Calu3 (cell line): ENCODE data around the gene BAAT. TPM values are rescaled to one million over a fixed set of nuclear protein-coding genes. Genes with fewer than 3 reads are reported as not detected.
A peak's percentile ranks its signal among the peaks of the same experiment; 100 is the strongest.

Experiments
- BruUV-seq: library from RNA; stranded (reverse); fragments of 400-500 nt; replicated peaks from 2 replicates; lab custom pipeline; 2021; lab: Mats Ljungman, UMichigan
- CTCF ChIA-PET: fragments of 300-600 bp; sonication (Branson Sonifier 250); formaldehyde crosslinking; loops from one replicate; lab custom pipeline; 2022; ENCODE audit warnings: antibody characterized with exemption; lab: Charles Lee
- DNase-seq: peaks from one replicate; pipeline ENCODE4 v3.0.0; 2022
- H3K27ac Mint-ChIP-seq: one replicate; pipeline ENCODE4 v1.8.0; 2022; ENCODE audit warnings: mixed read lengths; ENCODE audit not compliant: unreplicated experiment
- H3K27me3 Mint-ChIP-seq: one replicate; pipeline ENCODE4 v1.8.0; 2022; ENCODE audit warnings: mixed read lengths; ENCODE audit not compliant: unreplicated experiment
- H3K36me3 Mint-ChIP-seq: one replicate; pipeline ENCODE4 v1.8.0; 2022; ENCODE audit warnings: mild to moderate bottlenecking, moderate library complexity, mixed read lengths; ENCODE audit not compliant: insufficient read depth, unreplicated experiment
- H3K4me1 Mint-ChIP-seq: one replicate; pipeline ENCODE4 v1.8.0; 2022; ENCODE audit warnings: mild to moderate bottlenecking, low read depth, mixed read lengths; ENCODE audit not compliant: unreplicated experiment
- H3K4me3 Mint-ChIP-seq: one replicate; pipeline ENCODE4 v1.8.0; 2022; ENCODE audit warnings: mild to moderate bottlenecking, low read depth, moderate library complexity, mixed read lengths; ENCODE audit not compliant: unreplicated experiment
- H3K9me3 Mint-ChIP-seq: one replicate; pipeline ENCODE4 v1.8.0; 2022; ENCODE audit warnings: low read depth, mixed read lengths; ENCODE audit not compliant: unreplicated experiment
- CTCF ChIP-seq: fragments of 200-600 bp; IDR thresholded peaks from one replicate; pipeline ENCODE4 v1.8.0; 2022; ENCODE audit warnings: antibody characterized with exemption; ENCODE audit not compliant: unreplicated experiment
- intact Hi-C: fragments of 100-400 bp; cut with micrococcal nuclease; formaldehyde crosslinking; loops from one replicate; pipeline ENCODE4 v1.10.0; 2022; ENCODE audit not compliant: unreplicated experiment
- total RNA-seq: library from RNA; stranded (reverse); gene quantifications from 2 replicates; pipeline ENCODE4 v1.2.3, GENCODE V29; 2022

BAAT gene
- total RNA-seq, 1 experiment from 2014 or later, result 10.2 TPM

- peak; percentile 45 for TF ChIP-seq CTCF
- H3K4me1 Mint-ChIP-seq, result peaks cover 18% of the 10 kb centered on the region
- no peaks in the 10 kb centered on the region for H3K9me3 Mint-ChIP-seq
- H3K27me3 Mint-ChIP-seq, result peaks cover 14% of the 10 kb centered on the region
- intact Hi-C loops, result loop anchor here (1.0 kb wide), 3 partner anchors 192 to 710 kb away; no protein-coding TSS in a partner anchor
- BruUV-seq, result no TSS peak
- CTCF ChIA-PET, result interaction anchor here (0.8 to 1.5 kb wide), 11 partner anchors 14 to 710 kb away, joined by 3 to 24 read pairs (median 5); no protein-coding TSS in a partner anchor
- H3K27ac Mint-ChIP-seq, result no peak overlapping the region
- no peak overlapping the region for H3K4me3 Mint-ChIP-seq
- H3K36me3 Mint-ChIP-seq, result no peaks in the 10 kb centered on the region
- peak; percentile 15 for DNase-seq
Observed at GRCh38 chr9:101311758-101312420, 72.9 kb downstream of the BAAT start.

GRCh38 chr9:101311191-101311590 is 73.6 kb downstream of the BAAT start:
- no peaks in the 10 kb centered on the region for H3K36me3 Mint-ChIP-seq
- no peak overlapping the region for H3K4me3 Mint-ChIP-seq
- H3K4me1 Mint-ChIP-seq, result peaks cover 12% of the 10 kb centered on the region
- intact Hi-C loops, result loop anchor here (1.0 kb wide), 3 partner anchors 191 to 709 kb away; no protein-coding TSS in a partner anchor
- CTCF ChIA-PET, result interaction anchor here (0.9 to 1.5 kb wide), 9 partner anchors 14 to 710 kb away, joined by 3 to 24 read pairs (median 6); no protein-coding TSS in a partner anchor
- no peak overlapping the region for H3K27ac Mint-ChIP-seq
- H3K9me3 Mint-ChIP-seq, result no peaks in the 10 kb centered on the region
- H3K27me3 Mint-ChIP-seq, result peaks cover 21% of the 10 kb centered on the region
- DNase-seq, result no peak
- BruUV-seq, result no TSS peak
- TF ChIP-seq CTCF, result no peak

Other genes with a start within 250 kb of the BAAT start
- gene MRPL50, start 13.6 kb upstream of the BAAT start, total RNA-seq, result 14.0 TPM in 2 replicates
- 20.1 and 21.5 TPM in 2 replicates for gene ZNF189, start 13.8 kb upstream of the BAAT start, total RNA-seq
- gene ALDOB, start 50.8 kb upstream of the BAAT start, total RNA-seq, result 7.1 and 7.4 TPM in 2 replicates
- 30.5 and 34.4 TPM in 2 replicates for gene RNF20, start 148.8 kb upstream of the BAAT start, total RNA-seq
- not detected in 2 replicates for gene PPP3R2, start 210.0 kb upstream of the BAAT start, total RNA-seq